Adipose tissue (tissue), 3 donors: ENCODE measurements around the gene TFEB. TPM values are rescaled to one million over a fixed set of nuclear protein-coding genes. Genes with fewer than 3 reads are reported as not detected.

Experiments
- H3K27ac ChIP-seq: one replicate; pipeline ENCODE4 v1.5.1; 2013; ENCODE audit warnings: low read depth, low read length
- WGBS, 3 donors: extraction: QIAGEN DNeasy Blood & Tissue Kit; methylation state at CpG; one replicate each; pipeline ENCODE4 v1.1.7; 2013; 5-methylcytosine and 5-hydroxymethylcytosine counted together
- polyA plus RNA-seq, 3 donors: library from polyadenylated mRNA; stranded (reverse); fragments of 200-250 nt; gene quantifications; one replicate each; pipeline ENCODE4 v1.2.3, GENCODE V29; 2013
- donor health status: healthy with polysubstance abuse.
- donor health status: Bipolar disorder and iron deficiency.
- donor health status: healthy.

The TFEB gene
- polyA plus RNA-seq, 3 donors: 10.1 to 18.1 (median 13.9) TPM

- H3K27ac ChIP-seq: no peak overlapping the region
- 71 to 90% (median 87%) methylated on average over 5 of the region's 5 CpGs for WGBS, 3 donors
Observed at GRCh38 chr6:41688256-41688965, 47.0 kb downstream of the TFEB start.

- H3K27ac ChIP-seq: no peak overlapping the region
- 63 to 87% (median 84%) methylated on average over 9 of the region's 9 CpGs for WGBS, 3 donors
Observed at GRCh38 chr6:41687501-41688175, 47.8 kb downstream of the TFEB start.

GRCh38 chr6:41685641-41686380, 49.6 kb downstream of the TFEB start:
- WGBS, 3 donors: 88 to 95% (median 89%) methylated on average over 7 of the region's 7 CpGs
- H3K27ac ChIP-seq: no peak overlapping the region

GRCh38 chr6:41684311-41685180, 50.9 kb downstream of the TFEB start:
- no peak overlapping the region for H3K27ac ChIP-seq
- 83 to 85% (median 83%) methylated on average over 24 to 25 of the region's 25 CpGs for WGBS, 3 donors

GRCh38 chr6:41683523-41684310, 51.7 kb downstream of the TFEB start:
- no peak overlapping the region for H3K27ac ChIP-seq
- WGBS, 3 donors: 12 to 26% (median 12%) methylated on average over 38 of the region's 38 CpGs

GRCh38 chr6:41683273-41683522, 52.2 kb downstream of the TFEB start:
- 11 to 32% (median 15%) methylated on average over 18 of the region's 18 CpGs for WGBS, 3 donors
- H3K27ac ChIP-seq: no peak overlapping the region

GRCh38 chr6:41682497-41683272, 52.7 kb downstream of the TFEB start:
- 25 to 35% (median 34%) methylated on average over 31 of the region's 31 CpGs for WGBS, 3 donors
- H3K27ac ChIP-seq: no peak overlapping the region

GRCh38 chr6:41682056-41682477, 53.3 kb downstream of the TFEB start:
- 4 to 6% (median 6%) methylated on average over 9 of the region's 9 CpGs for WGBS, 3 donors
- H3K27ac ChIP-seq: no peak overlapping the region

- 78 to 89% (median 84%) methylated on average over 11 of the region's 11 CpGs for WGBS, 3 donors
- no peak overlapping the region for H3K27ac ChIP-seq
Observed at GRCh38 chr6:41680182-41680965, 55.0 kb downstream of the TFEB start.

- WGBS, 3 donors: 96 to 97% (median 97%) methylated on average over 9 of the region's 9 CpGs
- H3K27ac ChIP-seq: no peak overlapping the region
Observed at GRCh38 chr6:41679696-41680095, 55.7 kb downstream of the TFEB start.

GRCh38 chr6:41678511-41679084, 56.8 kb downstream of the TFEB start:
- 81 to 89% (median 84%) methylated on average over 8 of the region's 8 CpGs for WGBS, 3 donors

GRCh38 chr6:41677124-41677921, 58.1 kb downstream of the TFEB start:
- H3K27ac ChIP-seq: no peak overlapping the region
- WGBS, 3 donors: 68 to 78% (median 76%) methylated on average over 25 of the region's 25 CpGs

More at GRCh38 chr6:41678511-41679084, 56.8 kb downstream of the TFEB start:
- no peak overlapping the region for H3K27ac ChIP-seq

GRCh38 chr6:41676431-41676830, 59.0 kb downstream of the TFEB start:
- WGBS, 3 donors: 78 to 86% (median 84%) methylated on average over 5 of the region's 5 CpGs
- no peak overlapping the region for H3K27ac ChIP-seq

GRCh38 chr6:41675992-41676391, 59.4 kb downstream of the TFEB start:
- no peak overlapping the region for H3K27ac ChIP-seq
- 87 to 95% (median 89%) methylated on average over 6 of the region's 6 CpGs for WGBS, 3 donors

GRCh38 chr6:41675176-41675775, 60.1 kb downstream of the TFEB start:
- no peak overlapping the region for H3K27ac ChIP-seq
- WGBS, 3 donors: 88 to 93% (median 90%) methylated on average over 6 of the region's 6 CpGs
